HuH-7 (cell line): ENCODE data around the gene FOXD2.
A peak's percentile ranks its signal among the peaks of the same experiment; 100 is the strongest.

ENCODE experiments used
- DNase-seq: peaks from one replicate; pipeline ENCODE4 v3.0.0; 2011; ENCODE audit warnings: low spot score

FOXD2 gene

DNA sequence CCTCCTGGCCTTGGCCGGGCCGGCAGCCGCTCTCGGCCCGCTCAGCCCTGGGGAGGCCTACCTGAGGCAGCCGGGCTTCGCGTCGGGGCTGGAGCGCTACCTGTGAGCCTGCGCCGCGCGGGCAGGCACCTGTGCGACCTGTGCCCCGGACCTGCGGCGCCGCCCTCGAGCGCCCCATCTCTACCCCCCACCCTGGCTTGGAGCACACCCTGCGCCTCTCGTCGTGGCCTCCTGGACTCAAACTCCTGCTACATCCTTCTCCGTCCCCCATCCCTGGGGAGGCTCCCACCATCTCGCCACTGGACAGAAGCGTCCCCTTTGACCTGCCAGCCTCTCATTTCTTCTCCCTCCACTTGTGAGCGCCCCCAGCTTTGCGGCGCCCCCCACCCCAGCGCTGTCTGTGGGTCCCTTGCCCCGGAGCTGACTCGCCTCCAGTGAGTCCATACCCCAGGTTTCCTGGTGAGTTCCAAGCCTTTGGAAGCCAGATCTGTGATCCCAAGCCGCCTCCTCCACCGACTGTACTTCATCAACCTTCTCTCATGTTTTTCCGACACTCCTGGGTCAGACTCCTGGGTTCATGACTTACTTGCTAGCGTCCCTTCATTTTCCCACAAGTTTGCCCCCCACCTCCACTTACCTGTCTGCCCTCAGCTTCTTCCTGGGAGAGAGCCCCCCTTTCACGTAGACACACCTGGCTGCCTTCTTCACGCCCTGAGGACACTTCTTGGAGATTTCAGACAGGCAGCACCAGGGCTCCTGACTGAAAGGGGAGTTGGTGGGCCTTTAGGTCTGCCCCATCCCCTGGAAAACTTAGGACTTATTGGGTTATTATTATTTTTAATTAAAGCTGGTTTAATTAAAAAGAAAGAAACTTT lies 20.4 kb upstream of the FOXD2 start:
- no peak for DNase-seq

DNA sequence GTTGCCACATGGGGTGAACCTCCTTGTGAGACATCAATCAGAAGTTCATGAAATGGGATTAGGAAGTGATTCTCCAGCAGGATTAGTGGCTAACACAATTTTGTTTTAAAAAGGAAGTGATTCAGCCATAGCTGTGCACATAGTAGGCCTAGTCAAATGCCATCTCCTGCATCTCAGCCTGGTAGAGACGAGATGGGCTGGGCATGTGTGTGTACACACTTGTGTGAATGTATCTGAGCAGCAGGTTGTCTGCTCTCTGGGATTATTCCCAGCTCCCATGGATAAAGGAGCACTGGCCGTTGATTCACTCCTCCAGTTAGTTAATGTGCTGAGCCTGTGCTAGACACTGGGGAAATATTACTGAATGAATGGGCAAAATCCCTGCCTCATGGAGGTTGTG lies 19.7 kb upstream of the FOXD2 start:
- DNase-seq: no peak

GRCh38 chr1:47418681-47419325 lies 19.0 kb upstream of the FOXD2 start:
- DNase-seq: no peak

DNA sequence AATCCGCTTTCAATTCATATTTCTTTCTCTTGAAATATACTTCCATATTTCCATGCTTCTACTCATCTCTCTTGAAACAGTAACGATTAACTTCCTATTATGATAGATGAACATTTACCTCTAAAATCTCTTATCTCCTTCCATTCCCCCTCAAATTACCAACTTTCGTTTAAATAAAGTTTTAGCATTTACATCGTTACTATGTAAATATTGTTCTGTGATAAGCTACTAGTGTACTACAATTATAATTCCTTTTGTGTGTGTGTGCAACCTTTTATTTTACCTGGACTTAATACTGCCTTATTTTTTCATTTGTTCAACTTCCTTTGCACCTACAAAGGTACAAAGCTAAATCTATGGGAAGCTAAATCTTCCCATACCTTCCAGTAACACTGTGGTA lies 17.3 kb upstream of the FOXD2 start:
- no peak for DNase-seq

GRCh38 chr1:47423872-47424271 lies 14.0 kb upstream of the FOXD2 start:
- DNase-seq: no peak

- DNase-seq: peak; percentile 67
These were observed 13.4 kb upstream of the FOXD2 start for GRCh38 chr1:47424336-47424982.

DNA sequence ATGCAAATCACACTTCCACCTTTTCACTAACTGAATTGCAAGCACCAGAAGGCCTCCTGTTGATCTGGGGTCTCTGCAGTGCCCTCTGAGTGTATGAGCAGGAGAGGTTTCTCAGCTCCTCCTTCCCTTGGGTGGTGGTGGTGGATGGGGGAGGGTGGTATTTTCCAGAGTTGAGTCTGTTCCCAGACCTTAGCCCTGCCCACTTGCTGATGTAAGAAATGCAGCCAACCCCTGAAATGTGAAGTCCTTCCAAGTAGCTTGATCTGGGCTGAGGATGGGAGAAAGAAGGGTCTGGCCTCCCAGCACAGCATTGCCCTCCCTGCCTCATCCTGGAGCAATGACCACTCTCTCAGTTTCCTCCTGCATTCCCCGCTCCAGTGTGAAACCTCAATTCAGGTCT lies 6.3 kb upstream of the FOXD2 start:
- DNase-seq: no peak

DNA sequence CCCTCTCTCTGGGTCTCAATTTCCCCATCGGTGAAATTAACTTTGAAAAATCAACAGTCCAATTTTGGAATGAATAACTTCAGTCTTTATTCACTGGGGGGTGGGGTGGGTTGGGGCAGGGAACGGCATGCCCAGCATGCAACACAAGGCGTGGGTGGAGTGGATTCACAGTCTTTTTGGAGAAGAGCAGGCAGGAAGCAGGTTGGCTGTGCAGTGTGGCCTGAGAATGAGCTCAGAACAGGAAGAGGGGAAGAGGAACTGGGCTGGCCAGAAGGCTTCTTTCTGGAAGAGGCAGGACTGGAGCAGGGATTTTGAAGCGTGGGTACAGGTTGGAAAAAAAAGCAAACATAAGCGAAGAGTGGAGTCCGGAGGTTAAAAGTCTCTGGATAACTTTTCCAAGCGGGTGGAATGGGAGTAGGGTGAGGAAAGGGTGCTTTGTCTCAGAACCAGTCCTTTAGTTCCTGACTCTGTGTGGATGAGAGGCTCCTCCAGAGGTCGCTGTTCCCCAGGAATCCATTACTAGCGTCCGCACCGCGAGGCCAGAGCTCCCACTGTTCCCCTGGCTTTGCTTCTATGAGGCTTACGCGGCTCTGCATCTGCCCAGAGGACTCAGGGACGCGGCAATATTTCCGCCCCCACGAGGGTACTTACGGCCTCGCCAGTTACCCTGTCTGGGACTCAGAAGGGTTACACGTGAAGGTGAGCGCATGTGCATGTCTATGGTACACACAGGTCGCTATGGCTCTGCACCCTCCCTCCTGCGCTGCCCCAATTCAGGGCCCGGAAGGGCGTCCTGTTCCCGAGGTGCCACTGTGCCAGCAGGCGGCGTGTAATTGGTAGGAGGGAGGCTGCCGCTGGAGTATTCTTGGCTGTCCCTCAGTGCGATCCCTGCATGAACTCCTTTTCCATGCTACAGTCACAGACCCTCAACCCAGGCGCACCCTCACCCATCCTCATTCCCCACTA lies 5.5 kb upstream of the FOXD2 start:
- peak; percentile 89 for DNase-seq

GRCh38 chr1:47433037-47433421 lies 4.8 kb upstream of the FOXD2 start:
- no peak for DNase-seq

GRCh38 chr1:47433477-47434050 lies 4.3 kb upstream of the FOXD2 start:
- no peak for DNase-seq

DNA sequence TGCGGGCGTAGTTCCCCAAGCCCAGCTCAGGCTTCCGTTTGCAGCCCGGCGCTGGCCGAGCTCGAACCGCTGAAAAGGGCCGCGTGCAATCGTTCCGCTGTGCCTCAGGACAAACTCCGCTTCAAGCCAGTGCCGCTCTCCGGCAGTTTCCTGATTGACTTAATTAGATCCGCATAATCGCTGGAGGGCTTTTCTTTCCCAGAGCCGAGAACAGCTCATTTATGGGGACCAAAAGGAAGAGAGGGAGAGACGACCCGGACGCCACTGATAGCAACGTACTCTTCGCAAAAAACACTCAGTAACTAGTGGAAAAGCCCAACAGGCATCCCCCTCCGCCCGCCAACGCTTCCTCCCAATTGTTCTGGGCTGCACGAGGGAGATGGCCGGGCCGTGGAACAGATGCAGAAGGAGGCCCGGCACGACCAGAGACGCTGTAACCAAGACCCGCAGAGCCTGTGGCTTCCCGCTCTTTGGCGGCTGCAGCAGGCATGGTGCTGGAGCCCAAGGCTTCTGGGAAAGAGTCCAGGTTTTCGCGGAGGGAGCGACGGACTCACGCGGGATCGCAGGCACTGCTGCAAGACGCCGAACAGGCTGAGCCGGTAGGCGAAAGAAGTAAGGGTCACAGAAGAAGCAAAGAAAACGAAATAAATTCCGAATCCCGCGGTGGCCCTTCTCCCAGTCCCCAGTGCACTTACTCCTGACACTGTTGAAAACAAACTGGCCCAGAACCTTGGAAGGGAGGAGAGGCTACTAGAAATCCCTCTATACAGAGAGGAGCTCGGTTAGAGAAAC lies 3.6 kb upstream of the FOXD2 start:
- DNase-seq: no peak

- no peak for DNase-seq
These were observed 2.1 kb upstream of the FOXD2 start for GRCh38 chr1:47435506-47436303.

GRCh38 chr1:47436304-47436978 lies 1.4 kb upstream of the FOXD2 start:
- DNase-seq: peak; percentile 92

- peak; percentile 48 for DNase-seq
These were observed 831 bp upstream of the FOXD2 start for GRCh38 chr1:47436979-47437446.

DNA sequence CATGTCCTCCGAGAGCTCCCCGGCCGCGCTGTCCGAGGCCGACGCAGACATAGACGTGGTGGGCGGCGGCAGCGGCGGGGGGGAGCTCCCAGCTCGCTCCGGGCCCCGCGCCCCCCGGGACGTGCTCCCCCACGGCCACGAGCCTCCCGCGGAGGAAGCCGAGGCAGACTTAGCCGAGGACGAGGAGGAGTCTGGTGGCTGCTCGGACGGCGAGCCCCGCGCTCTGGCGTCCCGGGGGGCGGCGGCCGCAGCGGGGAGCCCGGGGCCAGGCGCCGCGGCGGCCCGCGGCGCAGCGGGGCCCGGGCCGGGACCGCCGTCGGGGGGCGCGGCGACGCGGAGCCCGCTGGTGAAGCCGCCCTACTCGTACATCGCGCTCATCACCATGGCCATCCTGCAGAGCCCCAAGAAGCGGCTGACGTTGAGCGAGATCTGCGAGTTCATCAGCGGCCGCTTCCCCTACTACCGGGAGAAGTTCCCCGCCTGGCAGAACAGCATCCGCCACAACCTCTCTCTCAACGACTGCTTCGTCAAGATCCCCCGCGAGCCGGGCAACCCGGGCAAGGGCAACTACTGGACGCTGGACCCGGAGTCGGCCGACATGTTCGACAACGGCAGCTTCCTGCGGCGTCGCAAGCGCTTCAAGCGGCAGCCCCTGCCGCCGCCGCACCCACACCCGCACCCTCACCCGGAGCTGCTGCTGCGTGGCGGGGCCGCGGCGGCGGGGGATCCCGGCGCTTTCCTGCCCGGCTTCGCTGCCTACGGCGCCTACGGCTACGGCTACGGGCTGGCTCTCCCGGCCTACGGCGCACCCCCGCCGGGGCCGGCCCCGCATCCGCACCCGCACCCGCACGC lies 547 bp downstream of the FOXD2 start:
- no peak for DNase-seq

DNA sequence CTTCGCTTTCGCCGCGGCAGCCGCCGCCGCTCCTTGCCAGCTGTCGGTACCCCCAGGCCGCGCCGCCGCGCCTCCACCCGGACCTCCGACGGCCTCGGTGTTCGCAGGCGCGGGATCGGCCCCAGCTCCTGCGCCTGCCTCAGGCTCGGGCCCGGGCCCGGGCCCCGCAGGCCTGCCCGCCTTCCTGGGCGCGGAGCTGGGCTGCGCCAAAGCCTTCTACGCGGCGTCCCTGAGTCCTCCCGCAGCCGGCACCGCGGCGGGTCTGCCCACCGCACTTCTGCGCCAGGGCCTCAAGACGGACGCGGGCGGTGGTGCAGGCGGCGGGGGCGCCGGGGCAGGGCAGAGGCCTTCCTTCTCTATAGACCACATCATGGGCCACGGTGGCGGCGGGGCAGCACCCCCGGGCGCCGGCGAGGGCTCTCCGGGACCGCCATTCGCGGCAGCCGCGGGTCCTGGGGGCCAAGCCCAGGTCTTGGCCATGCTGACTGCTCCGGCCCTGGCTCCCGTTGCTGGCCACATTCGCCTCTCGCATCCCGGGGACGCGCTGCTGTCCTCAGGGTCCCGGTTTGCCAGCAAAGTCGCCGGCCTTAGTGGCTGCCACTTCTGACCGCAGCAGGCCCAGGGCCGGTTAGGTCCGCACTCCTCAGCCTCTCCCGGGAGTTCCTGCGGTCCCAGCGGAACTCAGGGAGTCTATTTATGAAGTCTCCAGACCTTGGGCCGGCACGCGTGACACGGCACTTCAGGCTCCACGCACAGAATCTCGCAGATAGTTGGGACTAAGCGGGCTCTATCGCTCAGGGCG lies 1.4 kb downstream of the FOXD2 start:
- DNase-seq: no peak

GRCh38 chr1:47439819-47440598 lies 2.2 kb downstream of the FOXD2 start:
- DNase-seq: no peak
